NCI-H526 (cell line): ENCODE data around the gene MCOLN1.

Experiments used
- DNase-seq, 2 experiments: peaks; one replicate each; lab custom pipeline; 2025; lab: John Stamatoyannopoulos, UW

Gene MCOLN1

DNA sequence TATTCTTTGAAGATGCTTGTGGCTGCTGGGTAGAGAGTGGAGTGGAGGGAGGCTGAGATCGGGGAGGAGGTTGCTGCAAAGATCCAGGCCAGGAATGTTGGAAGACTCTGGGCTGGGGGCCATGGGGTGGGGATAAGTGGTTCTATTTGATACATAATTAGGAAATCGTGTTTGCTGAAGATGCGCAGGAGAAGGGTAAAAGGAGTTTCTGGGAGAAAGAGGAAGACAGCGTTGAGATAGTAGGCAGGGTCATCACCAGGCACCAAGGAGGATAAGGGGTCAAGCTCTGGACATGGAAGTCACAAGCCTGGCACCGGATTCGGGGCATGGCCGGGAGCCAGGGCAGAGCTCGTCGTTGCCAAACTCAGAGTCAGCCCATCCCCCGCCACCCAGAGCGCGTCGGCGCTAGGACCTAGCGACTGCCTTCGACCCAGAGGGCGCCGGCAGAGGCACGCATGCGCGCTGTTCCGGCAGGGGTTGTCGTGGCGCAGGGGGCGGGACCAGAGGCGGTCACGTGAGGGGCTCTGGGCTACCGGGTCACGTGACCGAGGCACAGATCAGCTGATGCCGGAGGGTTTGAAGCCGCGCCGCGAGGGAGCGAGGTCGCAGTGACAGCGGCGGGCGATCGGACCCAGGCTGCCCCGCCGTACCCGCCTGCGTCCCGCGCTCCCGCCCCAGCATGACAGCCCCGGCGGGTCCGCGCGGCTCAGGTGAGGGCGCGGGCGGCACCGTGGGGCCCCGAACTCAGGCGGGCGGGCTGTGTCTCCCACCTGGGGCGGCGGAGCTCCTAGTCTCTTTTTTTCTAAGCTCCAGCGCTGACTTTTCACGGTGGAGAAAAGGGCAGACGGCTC is at the start of gene MCOLN1:
Gene MCOLN1 (plus strand): TSS at position 553 of the 851 bp plus-strand sequence. CDS start 127 bp downstream, at position 680.
- peak; percentile 66 to 95 for DNase-seq

- DNase-seq = no peak
Observed at GRCh38 chr19:7475665-7476064, 46.8 kb upstream of the MCOLN1 start.

- no peak for DNase-seq
Observed at GRCh38 chr19:7476241-7476640, 46.2 kb upstream of the MCOLN1 start.

DNA sequence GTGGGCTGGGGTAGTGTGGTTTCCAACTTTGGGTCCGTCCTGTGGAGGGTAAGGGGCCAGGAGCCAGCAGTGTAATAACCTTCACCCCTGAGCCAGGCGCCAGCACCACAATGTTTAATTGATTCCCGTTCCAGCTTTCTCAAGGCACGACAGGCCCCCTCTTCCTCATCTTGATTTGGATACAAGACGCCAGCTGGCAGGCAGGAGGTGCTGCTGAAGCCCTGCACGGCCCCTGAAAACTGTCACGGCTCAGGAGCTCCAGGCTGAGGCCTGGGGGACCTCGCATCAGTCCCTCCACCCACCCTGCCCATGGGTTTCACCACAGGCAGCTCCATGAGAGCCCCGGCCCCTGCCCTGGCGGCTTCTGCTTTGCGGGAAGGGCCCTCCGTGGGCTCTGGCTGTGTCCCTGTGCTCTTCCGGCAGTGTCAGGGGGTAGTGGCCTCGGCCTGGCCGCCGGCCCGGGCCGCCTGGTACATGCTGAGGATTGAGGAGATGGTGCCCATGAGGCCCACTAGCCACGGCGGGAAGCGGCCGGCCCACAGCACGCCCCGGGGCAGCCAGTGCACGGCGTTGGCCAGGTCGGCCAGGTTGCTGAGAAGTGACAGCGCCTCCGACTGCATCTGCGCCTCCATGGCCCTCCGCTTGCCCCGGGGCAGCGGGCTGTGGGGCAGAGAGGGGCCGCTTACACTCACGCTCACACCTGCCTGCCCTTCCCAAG is 45.5 kb upstream of the MCOLN1 start:
- no peak for DNase-seq

- DNase-seq = no peak
Observed at GRCh38 chr19:7477758-7478157, 44.7 kb upstream of the MCOLN1 start.

- DNase-seq = no peak
Observed at GRCh38 chr19:7478173-7478842, 44.1 kb upstream of the MCOLN1 start.

DNA sequence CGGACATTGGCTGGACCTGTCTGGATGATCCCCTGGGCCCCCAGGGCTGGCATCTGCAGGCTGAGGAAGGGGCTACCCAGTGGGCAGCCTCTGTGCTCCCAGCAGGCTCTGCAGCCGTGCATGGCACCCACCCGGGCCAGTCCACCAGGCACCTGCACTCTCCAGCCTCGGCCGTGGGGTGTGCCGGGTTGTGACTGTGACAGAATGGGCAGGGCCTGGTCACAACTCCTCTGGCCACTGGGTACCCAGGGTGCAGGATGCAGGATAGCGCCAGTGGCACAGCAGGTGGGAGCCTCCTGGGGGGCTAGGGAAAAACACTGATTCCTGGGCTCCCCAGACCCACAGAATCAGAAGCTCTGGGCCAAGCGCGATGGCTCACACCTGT is 43.6 kb upstream of the MCOLN1 start:
- DNase-seq = no peak

DNA sequence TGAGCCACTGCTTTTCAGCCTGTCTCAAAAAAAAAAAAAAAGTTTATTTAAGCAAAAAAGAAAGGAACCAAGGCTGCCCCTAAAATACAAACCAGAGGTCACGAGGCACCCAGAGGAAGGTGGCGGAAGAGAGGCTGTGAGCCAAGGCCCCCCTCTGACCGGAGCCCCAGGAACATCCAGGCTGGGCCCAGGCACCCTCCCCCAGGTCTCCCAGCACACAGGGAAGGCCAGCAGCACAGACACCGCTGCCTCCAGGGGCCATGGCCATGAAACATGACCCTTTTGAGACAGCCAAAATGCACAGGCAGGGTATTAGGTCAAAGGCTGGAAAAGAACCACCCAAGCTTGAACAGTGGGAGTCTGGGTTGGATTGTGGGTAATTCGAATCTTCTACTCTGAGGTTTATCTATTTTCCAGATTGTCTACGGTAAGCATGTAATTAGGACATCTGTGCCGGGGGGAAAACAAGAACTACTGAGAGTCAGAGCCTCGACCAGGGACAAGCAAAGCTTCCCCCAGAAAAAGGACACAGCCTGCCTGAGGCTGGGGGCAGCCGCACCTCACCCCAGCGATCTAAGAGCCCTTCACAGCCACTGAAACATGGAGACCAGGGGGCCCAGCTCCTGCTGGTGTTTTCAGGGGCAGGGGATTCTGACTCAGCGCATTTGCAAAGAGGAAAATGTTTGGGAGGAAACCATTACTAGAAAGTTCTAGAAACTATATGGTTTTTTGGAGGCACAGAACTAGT is 42.0 kb upstream of the MCOLN1 start:
- DNase-seq = no peak

DNA sequence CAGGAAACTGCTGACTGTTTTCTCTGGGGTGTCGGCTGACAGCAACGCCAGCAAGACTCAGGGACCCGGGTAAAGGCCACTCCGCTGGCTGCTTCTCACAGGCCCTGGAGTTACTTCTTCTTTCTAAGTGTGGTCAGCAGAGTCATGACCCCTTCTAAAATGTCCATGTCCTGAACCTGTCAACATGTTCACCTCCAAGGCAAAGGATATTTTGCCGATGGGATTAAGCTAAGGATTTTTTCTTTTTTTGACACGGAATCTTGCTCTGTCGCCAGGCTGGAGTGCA is 41.5 kb upstream of the MCOLN1 start:
- no peak for DNase-seq

DNA sequence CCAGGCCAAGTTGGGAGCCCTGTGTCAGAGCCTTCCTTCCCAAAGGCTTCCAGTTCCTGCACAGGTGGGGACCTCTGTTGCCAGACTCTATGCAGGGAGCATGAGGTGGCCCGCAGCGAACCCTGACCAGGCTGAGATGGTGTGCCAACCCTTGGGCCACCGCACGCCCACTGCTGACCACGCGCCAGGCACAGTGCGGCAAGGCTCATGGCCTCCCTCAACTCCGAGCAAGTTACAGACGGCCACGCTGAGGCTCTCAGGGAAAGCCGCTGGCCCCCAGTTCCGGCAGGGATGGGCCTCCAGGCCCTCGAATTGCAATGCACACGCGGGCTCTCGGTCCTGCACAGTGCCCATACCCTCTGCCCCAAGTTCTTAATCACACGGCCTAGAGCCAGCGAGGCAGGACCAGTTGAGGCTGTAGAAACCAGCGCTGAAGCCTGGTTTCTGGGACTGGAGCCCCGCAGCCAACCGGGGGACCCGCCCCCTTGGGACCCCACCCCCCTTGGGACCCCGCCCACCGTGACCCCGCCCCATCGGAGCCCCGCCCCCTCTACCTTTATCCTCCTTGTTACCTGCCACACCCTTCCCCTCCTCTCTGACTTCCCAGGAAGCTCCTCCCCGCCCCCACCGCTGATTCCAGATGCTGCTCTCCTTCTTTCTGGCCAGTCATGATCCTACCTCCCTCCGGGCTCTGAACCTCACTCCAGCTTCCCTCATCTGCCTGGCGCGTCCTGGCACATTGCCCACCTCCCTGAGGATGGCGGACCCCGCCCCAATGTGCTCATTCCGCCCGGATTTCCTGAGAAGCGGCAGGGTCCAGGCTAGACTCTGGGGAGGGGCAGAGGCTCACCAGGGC is 39.6 kb upstream of the MCOLN1 start:
- DNase-seq = peak; percentile 25 to 32

DNA sequence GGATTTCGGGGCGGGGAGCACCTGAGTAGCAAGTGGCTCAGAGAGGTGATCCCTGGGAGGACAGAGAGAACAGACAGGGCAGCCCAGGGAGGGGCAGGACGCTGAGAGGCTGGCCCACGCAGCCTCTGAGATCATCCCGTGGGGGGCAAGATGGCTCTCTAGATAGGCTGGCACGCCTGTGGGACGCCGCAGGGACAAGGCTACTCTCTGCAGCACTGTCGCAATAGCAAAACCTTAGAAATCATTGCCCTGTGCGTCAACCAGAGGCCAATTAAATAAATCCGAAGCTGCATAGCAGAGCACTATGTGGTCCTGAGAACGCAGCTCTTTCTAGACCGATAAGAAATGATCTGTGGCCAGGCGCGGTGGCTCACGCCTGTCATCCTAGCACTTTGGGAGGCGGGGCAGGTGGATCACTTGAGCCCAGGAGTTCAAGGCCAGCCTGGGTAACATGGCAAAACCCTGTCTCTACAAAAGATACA is 38.7 kb upstream of the MCOLN1 start:
- no peak for DNase-seq

DNA sequence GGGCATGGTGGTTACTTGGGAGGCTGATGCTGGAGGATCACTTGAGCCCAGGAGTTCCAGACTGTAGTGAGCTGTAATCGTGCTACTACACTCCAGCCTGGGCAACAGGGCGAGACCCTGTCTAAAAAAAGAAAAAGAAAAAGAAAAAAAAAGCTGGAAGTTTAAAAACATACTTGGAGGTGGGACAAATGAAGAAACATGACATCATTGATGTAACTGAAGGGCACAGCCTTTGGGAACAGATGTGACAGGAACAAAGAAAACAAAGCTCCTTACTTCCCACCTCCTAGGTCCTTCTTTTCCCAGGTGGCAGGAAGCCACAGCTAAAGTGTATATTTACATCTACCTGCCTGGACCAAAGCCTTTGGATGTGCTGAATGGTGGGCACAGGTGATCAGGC is 35.5 kb upstream of the MCOLN1 start:
- no peak for DNase-seq

DNA sequence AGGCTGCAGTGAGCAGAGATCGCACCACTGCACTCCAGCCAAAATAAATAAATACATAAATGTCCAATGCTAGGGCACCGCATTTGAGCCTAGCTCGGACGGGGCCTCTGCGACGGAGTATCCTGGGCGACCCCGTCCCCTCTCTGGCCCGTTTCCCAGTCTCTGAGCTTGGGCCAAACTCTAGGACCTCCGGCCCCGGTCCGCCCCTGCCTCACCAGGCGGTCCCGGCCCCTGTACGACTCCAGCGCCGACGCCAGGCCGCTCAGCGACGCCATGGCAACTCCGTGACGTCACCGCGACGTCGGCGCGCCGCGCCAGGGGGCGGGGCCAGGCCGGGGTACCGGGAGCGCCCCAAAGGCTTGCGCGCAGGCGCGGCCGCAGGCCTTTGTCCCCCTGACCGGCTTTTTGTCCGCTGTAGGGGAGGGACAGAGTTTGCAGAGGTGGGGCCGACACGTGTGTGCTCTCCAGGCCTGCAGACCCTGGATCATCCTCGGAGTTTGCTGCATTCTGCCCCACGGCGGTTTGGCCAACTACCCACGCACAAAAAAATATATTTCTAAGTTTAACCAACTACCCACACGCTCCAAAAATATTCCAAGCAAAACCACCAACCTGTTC is 33.6 kb upstream of the MCOLN1 start, which contains the start of gene PEX11G:
Gene PEX11G (minus strand): TSS at position 300 of the 618 bp plus-strand sequence. CDS start 25 bp downstream, at position 275.
- DNase-seq = peak; percentile 33 to 77

DNA sequence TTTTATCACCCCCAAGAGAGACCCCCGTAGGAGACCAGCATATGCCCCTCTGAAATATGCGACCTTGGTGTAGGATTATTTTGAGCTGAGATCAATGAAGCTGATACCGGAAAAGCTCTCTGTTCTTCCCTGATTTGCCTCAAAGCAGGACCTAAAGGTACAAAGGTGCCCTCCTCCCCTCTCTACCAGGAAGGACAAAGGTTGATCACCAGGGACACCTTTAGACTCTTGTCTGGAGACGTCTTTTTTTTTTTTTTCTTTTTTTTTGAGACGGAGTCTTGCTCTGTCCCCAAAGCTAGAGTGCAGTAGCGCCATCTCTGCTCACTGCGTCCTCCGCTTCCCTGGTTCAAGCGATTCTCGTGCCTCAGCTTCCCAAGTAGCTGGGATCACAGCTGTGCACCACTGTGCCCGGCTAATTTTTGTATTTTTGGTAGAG is 32.8 kb upstream of the MCOLN1 start:
- no peak for DNase-seq

GRCh38 chr19:7492142-7492541 is 30.3 kb upstream of the MCOLN1 start:
- DNase-seq = no peak

DNA sequence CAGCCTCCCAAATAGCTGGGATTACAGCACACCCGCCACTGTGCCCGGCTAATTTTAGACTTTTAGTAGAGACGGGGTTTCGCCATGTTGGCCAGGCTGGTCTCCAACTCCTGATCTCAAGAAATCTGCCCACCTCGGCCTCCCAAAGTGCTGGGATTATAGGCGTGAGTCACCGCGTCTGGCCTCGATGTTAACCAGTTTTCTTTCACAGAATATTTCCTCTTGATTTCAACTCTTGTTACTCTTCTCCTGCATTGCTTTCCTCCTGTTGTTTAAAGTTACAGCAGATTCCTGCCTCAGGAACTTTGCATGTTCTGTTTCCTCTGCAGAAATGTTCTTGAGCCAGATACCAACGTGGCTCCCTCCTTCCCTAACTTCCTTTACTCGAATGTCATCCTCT is 29.9 kb upstream of the MCOLN1 start:
- no peak for DNase-seq

GRCh38 chr19:7494416-7495098 is 27.9 kb upstream of the MCOLN1 start:
- DNase-seq = no peak

GRCh38 chr19:7497292-7497691 is 25.1 kb upstream of the MCOLN1 start:
- DNase-seq = no peak

GRCh38 chr19:7500811-7501450 is 21.5 kb upstream of the MCOLN1 start:
- DNase-seq = peak; percentile 56 to 89
